HCT116 (cell line): Measurements from ENCODE around the gene MMP21. TPM values are rescaled to one million over a fixed set of nuclear protein-coding genes. Genes with fewer than 3 reads are reported as not detected.

Experiments
- ATAC-seq: fragments of 200-7000 bp; cut with Tn5 transposase; 2 replicates; pipeline ENCODE4 v1.9.1; 2020; ENCODE audit warnings: mild to moderate bottlenecking, moderate library complexity
- BruUV-seq: library from RNA; stranded (reverse); fragments of 400-500 nt; replicated peaks from 2 replicates; lab custom pipeline; 2021; lab: Mats Ljungman, UMichigan
- CTCF ChIA-PET: fragments of 300-600 bp; sonication (Branson Sonifier 250); formaldehyde crosslinking; loops from one replicate; lab custom pipeline; 2021; ENCODE audit warnings: antibody characterized with exemption; lab: Charles Lee
- POLR2A ChIA-PET: fragments of 300-600, 350-600 bp; sonication (Branson Sonifier 250); formaldehyde crosslinking; loops from one replicate; lab custom pipeline; 2021; ENCODE audit warnings: antibody characterized with exemption; lab: Charles Lee
- RAD21 ChIA-PET, 2 experiments: fragments of 300-600 bp; sonication (Branson Sonifier 250); formaldehyde crosslinking; loops; one replicate each; lab custom pipeline; 2023; ENCODE audit warnings: low total read pairs in 2 of 2; ENCODE audit not compliant: uncharacterized antibody in 2 of 2, unreplicated experiment in 2 of 2, low non-redundant PET in 1 of 2; lab: Charles Lee
- DNase-seq: peaks from one replicate; pipeline ENCODE4 v3.0.0-alpha.2; 2010; ENCODE audit warnings: low read depth, low spot score
- H2AFZ ChIP-seq: fragments of 200-600 bp; shearing (Covaris generic), sonication (generic); 2 replicates; pipeline ENCODE4 v1.6.1; 2017; ENCODE audit warnings: low read depth, mixed run types, mixed read lengths, antibody characterized with exemption, low read length; ENCODE audit not compliant: poor library complexity, severe bottlenecking
- H3K27ac ChIP-seq: 2 replicates; pipeline ENCODE4 v1.5.1; 2012; ENCODE audit warnings: low read depth, low read length
- H3K27me3 ChIP-seq: fragments of 200-600 bp; sonication (generic); 2 replicates; pipeline ENCODE4 v1.6.1; 2016; ENCODE audit warnings: mixed run types, low read length, mixed read lengths; ENCODE audit not compliant: insufficient read depth
- H3K36me3 ChIP-seq, 2 experiments: fragments of 200-500 bp in 1 of 2; fragments of 200-600 bp in 1 of 2; sonication (Bioruptor generic) in 1 of 2; sonication (generic) in 1 of 2; 2 replicates each; pipeline versions ENCODE4 v1.5.1 to v1.6.1; 2014 to 2016; ENCODE audit warnings: low read length in 2 of 2, inconsistent platforms in 1 of 2, mixed read lengths in 1 of 2, mixed run types in 1 of 2; ENCODE audit not compliant: insufficient read depth in 2 of 2, control insufficient read depth in 1 of 2
- H3K4me1 ChIP-seq, 2 experiments: fragments of 200-600 bp in 1 of 2; sonication (generic) in 1 of 2; 2 replicates each; pipeline versions ENCODE4 v1.5.1 to v1.6.1; 2012 to 2017; ENCODE audit warnings: low read length in 2 of 2, inconsistent platforms in 1 of 2, mild to moderate bottlenecking in 1 of 2, mixed read lengths in 1 of 2, mixed run types in 1 of 2, moderate library complexity in 1 of 2; ENCODE audit not compliant: insufficient read depth in 2 of 2, control insufficient read depth in 1 of 2
- H3K4me2 ChIP-seq: fragments of 200-600 bp; sonication (generic); 2 replicates; pipeline ENCODE4 v1.6.1; 2017; ENCODE audit warnings: mixed run types, low read length, mixed read lengths
- H3K4me3 ChIP-seq, 2 experiments: fragments of 200-600 bp in 1 of 2; sonication (generic) in 1 of 2; replicated peaks in 1 of 2; 2 replicates each; pipeline ENCODE4 v1.5.1; 2011 to 2016; ENCODE audit warnings: low read length in 2 of 2, control low read depth in 1 of 2, low read depth in 1 of 2, mild to moderate bottlenecking in 1 of 2, mixed read lengths in 1 of 2, mixed run types in 1 of 2
- H3K79me2 ChIP-seq: fragments of 200-600 bp; sonication (generic); 2 replicates; pipeline ENCODE4 v1.6.1; 2017; ENCODE audit warnings: mild to moderate bottlenecking, mixed run types, low read length, moderate library complexity, mixed read lengths; ENCODE audit not compliant: insufficient read depth
- H3K9ac ChIP-seq: fragments of 200-600 bp; sonication (generic); 2 replicates; pipeline ENCODE4 v1.6.1; 2016; ENCODE audit warnings: low read length, mixed read lengths
- H3K9me2 ChIP-seq: fragments of 200-600 bp; sonication (generic), shearing (Covaris generic); 2 replicates; pipeline ENCODE4 v1.6.1; 2017; ENCODE audit warnings: mixed run types, mild to moderate bottlenecking, moderate library complexity; ENCODE audit not compliant: insufficient read depth
- H3K9me3 ChIP-seq, 2 experiments: fragments of 200-500 bp in 1 of 2; fragments of 200-600 bp in 1 of 2; sonication (Bioruptor generic) in 1 of 2; sonication (generic) in 1 of 2; 2 replicates each; pipeline ENCODE4 v1.6.1; 2014 to 2017; ENCODE audit warnings: low read length in 2 of 2, mixed read lengths in 2 of 2, inconsistent platforms in 1 of 2, low read depth in 1 of 2, mild to moderate bottlenecking in 1 of 2, mixed run types in 1 of 2, moderate library complexity in 1 of 2; ENCODE audit not compliant: control insufficient read depth in 1 of 2, insufficient read depth in 1 of 2
- H4K20me1 ChIP-seq: fragments of 200-600 bp; sonication (generic), shearing (Covaris generic); 2 replicates; pipeline ENCODE4 v1.6.1; 2017; ENCODE audit warnings: mixed run types, mild to moderate bottlenecking, moderate library complexity; ENCODE audit not compliant: insufficient read depth
- ATF3 ChIP-seq: IDR thresholded peaks from 2 replicates; pipeline ENCODE4 v1.6.1; 2012
- CBX3 ChIP-seq: IDR thresholded peaks from 2 replicates; pipeline ENCODE4 v1.6.1; 2012; ENCODE audit warnings: low read depth
- ELF1 ChIP-seq: IDR thresholded peaks from 2 replicates; pipeline ENCODE4 v1.6.1; 2012; ENCODE audit warnings: low read depth, borderline replicate concordance
- POLR2A ChIP-seq: IDR thresholded peaks from 2 replicates; pipeline ENCODE4 v1.7.0; 2011; ENCODE audit warnings: borderline replicate concordance; ENCODE audit not compliant: insufficient read depth, insufficient read length; ENCODE audit errors: extremely low read depth
- RAD21 ChIP-seq: IDR thresholded peaks from 2 replicates; pipeline ENCODE4 v1.6.1; 2012; ENCODE audit warnings: low read depth, mild to moderate bottlenecking
- REST ChIP-seq: IDR thresholded peaks from 2 replicates; pipeline ENCODE4 v1.6.1; 2012; ENCODE audit warnings: low read depth
- TCF7L2 ChIP-seq: IDR thresholded peaks from 2 replicates; pipeline ENCODE4 v1.7.0; 2011; ENCODE audit warnings: borderline replicate concordance, inconsistent platforms; ENCODE audit not compliant: insufficient read depth, insufficient read length; ENCODE audit errors: extremely low read depth
- YY1 ChIP-seq: IDR thresholded peaks from 2 replicates; pipeline ENCODE4 v1.6.1; 2011; ENCODE audit warnings: low read length, low read depth, moderate library complexity, mild to moderate bottlenecking; ENCODE audit not compliant: insufficient replicate concordance; ENCODE audit errors: extremely low read depth
- ZFX ChIP-seq: fragments of 450-650 bp; IDR thresholded peaks from 2 replicates; pipeline ENCODE4 v1.6.1; 2017
- ZNF274 ChIP-seq: fragments of 200-500 bp; sonication (Bioruptor generic); IDR thresholded peaks from 2 replicates; pipeline ENCODE4 v1.6.1; 2014; ENCODE audit warnings: mild to moderate bottlenecking, low read depth, low read length, inconsistent platforms
- intact Hi-C: fragments of 100-400 bp; cut with micrococcal nuclease; formaldehyde crosslinking; loops from 2 replicates; pipeline ENCODE4 v1.10.0; 2022
- total RNA-seq: library from RNA; stranded (reverse); gene quantifications from one replicate; pipeline ENCODE4 v1.2.1, GENCODE V29; 2021; ENCODE audit not compliant: unreplicated experiment
- TF ChIP-seq, protein P1 (sequence below), 3 experiments: fragments of 200-600 bp in 1 of 3; sonication (generic) in 1 of 3; IDR thresholded peaks in 2 of 3; conservative IDR thresholded peaks in 1 of 3; 2 replicates each; pipeline ENCODE4 v1.5.1; 2012 to 2017; ENCODE audit warnings: low read depth in 2 of 3, low read length in 2 of 3, antibody characterized with exemption in 1 of 3, borderline replicate concordance in 1 of 3, control low read depth in 1 of 3, mild to moderate bottlenecking in 1 of 3, mixed read lengths in 1 of 3, mixed run types in 1 of 3, moderate library complexity in 1 of 3; ENCODE audit not compliant: insufficient read depth in 1 of 3

The MMP21 gene
- total RNA-seq, 1 experiment from 2014 or later = not detected

- no peaks in the 10 kb centered on the region for H3K4me1 ChIP-seq
- no peak overlapping the region for H3K27ac ChIP-seq
- H3K4me3 ChIP-seq = no peak overlapping the region
- CTCF ChIA-PET = no interaction called here
- no peak for TF ChIP-seq REST
- TF ChIP-seq ATF3 = no peak
- TF ChIP-seq CBX3 = no peak
- no peak for TF ChIP-seq TCF7L2
- TF ChIP-seq ZFX = no peak
- TF ChIP-seq ELF1 = no peak
- TF ChIP-seq, protein P1, sequence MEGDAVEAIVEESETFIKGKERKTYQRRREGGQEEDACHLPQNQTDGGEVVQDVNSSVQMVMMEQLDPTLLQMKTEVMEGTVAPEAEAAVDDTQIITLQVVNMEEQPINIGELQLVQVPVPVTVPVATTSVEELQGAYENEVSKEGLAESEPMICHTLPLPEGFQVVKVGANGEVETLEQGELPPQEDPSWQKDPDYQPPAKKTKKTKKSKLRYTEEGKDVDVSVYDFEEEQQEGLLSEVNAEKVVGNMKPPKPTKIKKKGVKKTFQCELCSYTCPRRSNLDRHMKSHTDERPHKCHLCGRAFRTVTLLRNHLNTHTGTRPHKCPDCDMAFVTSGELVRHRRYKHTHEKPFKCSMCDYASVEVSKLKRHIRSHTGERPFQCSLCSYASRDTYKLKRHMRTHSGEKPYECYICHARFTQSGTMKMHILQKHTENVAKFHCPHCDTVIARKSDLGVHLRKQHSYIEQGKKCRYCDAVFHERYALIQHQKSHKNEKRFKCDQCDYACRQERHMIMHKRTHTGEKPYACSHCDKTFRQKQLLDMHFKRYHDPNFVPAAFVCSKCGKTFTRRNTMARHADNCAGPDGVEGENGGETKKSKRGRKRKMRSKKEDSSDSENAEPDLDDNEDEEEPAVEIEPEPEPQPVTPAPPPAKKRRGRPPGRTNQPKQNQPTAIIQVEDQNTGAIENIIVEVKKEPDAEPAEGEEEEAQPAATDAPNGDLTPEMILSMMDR (IDR thresholded peaks at IDR 0.05 in 2 of 3, conservative IDR thresholded peaks at IDR 0.05 in 1 of 3; ENCODE audit: borderline replicate concordance in 1 of 3, insufficient read depth in 1 of 3, low read depth in 2 of 3, low read length in 2 of 3) = no peak
- no peak for TF ChIP-seq POLR2A
- no peak for TF ChIP-seq YY1
- TF ChIP-seq RAD21 = no peak
- TF ChIP-seq ZNF274 = no peak
- TF ChIP-seq, all 23 proteins: peak for 0
- H3K79me2 ChIP-seq = peaks cover 17% of the 10 kb centered on the region; the same call in 1 of the 2 replicates
- H3K9me2 ChIP-seq = no peaks in the 10 kb centered on the region
- ChIA-PET RAD21 (no interaction called here), POLR2A (no interaction called here)
- H3K4me2 ChIP-seq = no peak overlapping the region
- BruUV-seq = no TSS peak
- no peaks in the 10 kb centered on the region for H3K27me3 ChIP-seq
- H3K9me3 ChIP-seq = no peaks in the 10 kb centered on the region
- H2AFZ ChIP-seq = no peak overlapping the region
- peaks cover 53 to 72% of the 10 kb centered on the region in 2 experiments for H3K36me3 ChIP-seq
- H4K20me1 ChIP-seq = peaks cover 5% of the 10 kb centered on the region; the same call in 1 of the 2 replicates
- DNase-seq (no peak), ATAC-seq (no peak)
- H3K9ac ChIP-seq = no peak overlapping the region
- intact Hi-C loops = no loop called here
Measured at GRCh38 chr10:125756853-125757487, 18.7 kb downstream of the MMP21 start.
